ENCODE results near the gene ALK.
A peak's percentile ranks its signal among the peaks of the same experiment; 100 is the strongest.

The ALK gene

GRCh38 chr2:29209551-29209950 is 711.8 kb downstream of the ALK start:
- ChIA-PET POLR2A (no interaction called here), CTCF (no interaction called here)
- no peak for TF ChIP-seq CTCF (IDR thresholded peaks at IDR 0.05; ENCODE audit: control extremely low read depth, extremely low read depth, low read depth, missing control alignments)
- no peak for DNase-seq (ENCODE audit: extremely low spot score)

- TF ChIP-seq CTCF (IDR thresholded peaks at IDR 0.05; ENCODE audit: control extremely low read depth, extremely low read depth, low read depth, missing control alignments), result no peak
- no peak for DNase-seq (ENCODE audit: extremely low spot score)
- POLR2A ChIA-PET, result no interaction called here
- CTCF ChIA-PET, result interaction anchor here (1.0 to 1.3 kb wide), 3 partner anchors 12 to 252 kb away, joined by 3 read pairs; no protein-coding TSS in a partner anchor
These were observed 713.8 kb downstream of the ALK start for GRCh38 chr2:29207352-29208148.

- ChIA-PET CTCF (interaction anchor here (1.0 kb wide), 1 partner anchor 251 kb away, joined by 3 read pairs; no protein-coding TSS in a partner anchor), POLR2A (no interaction called here)
- DNase-seq (ENCODE audit: extremely low spot score), result no peak
- TF ChIP-seq CTCF (IDR thresholded peaks at IDR 0.05; ENCODE audit: control extremely low read depth, extremely low read depth, low read depth, missing control alignments), result no peak
These were observed 714.4 kb downstream of the ALK start for GRCh38 chr2:29206941-29207340.

GRCh38 chr2:29202819-29203495 is 718.4 kb downstream of the ALK start:
- ChIA-PET POLR2A (no interaction called here), CTCF (interaction anchor here (1.0 kb wide), 2 partner anchors 244 to 249 kb away, joined by 3 to 4 read pairs; no protein-coding TSS in a partner anchor)
- no peak for TF ChIP-seq CTCF (IDR thresholded peaks at IDR 0.05; ENCODE audit: control extremely low read depth, extremely low read depth, low read depth, missing control alignments)
- DNase-seq (ENCODE audit: extremely low spot score), result no peak

GRCh38 chr2:29201979-29202378 is 719.4 kb downstream of the ALK start:
- CTCF ChIA-PET, result interaction anchor here (0.7 to 1.2 kb wide), 5 partner anchors 8 to 248 kb away, joined by 3 to 4 read pairs (median 3); no protein-coding TSS in a partner anchor
- no peak for TF ChIP-seq CTCF (IDR thresholded peaks at IDR 0.05; ENCODE audit: control extremely low read depth, extremely low read depth, low read depth, missing control alignments)
- no peak for DNase-seq (ENCODE audit: extremely low spot score)
- POLR2A ChIA-PET, result no interaction called here

- TF ChIP-seq CTCF (IDR thresholded peaks at IDR 0.05; ENCODE audit: control extremely low read depth, extremely low read depth, low read depth, missing control alignments), result peak; percentile 82
- ChIA-PET CTCF (interaction anchor here (0.6 to 1.7 kb wide), 3 partner anchors 236 to 241 kb away, joined by 3 to 7 read pairs (median 3); no protein-coding TSS in a partner anchor), POLR2A (no interaction called here)
- peak; percentile 78 for DNase-seq (ENCODE audit: extremely low spot score)
These were observed 724.3 kb downstream of the ALK start for GRCh38 chr2:29196792-29197788.

Data from GM10248 (cell line).